GM21390 (cell line): ENCODE measurements around the gene TMEM72.
A peak's percentile ranks its signal among the peaks of the same experiment; 100 is the strongest.
"Not testable (repeated sequence)": the region's sequence is repeated elsewhere in the genome, so short reads cannot be mapped to it uniquely, and the experiment has no call there.

Experiments
- ATAC-seq: cut with Tn5 transposase; IDR thresholded peaks from one replicate; pipeline ENCODE4 v1.9.1; 2021; ENCODE audit not compliant: unreplicated experiment

Gene TMEM72

GRCh38 chr10:44911081-44911540 lies at the start of gene TMEM72:
Gene TMEM72 (plus strand): TSS chr10:44911337. CDS start chr10:44911513, 176 bp downstream.
- ATAC-seq = no peak

DNA sequence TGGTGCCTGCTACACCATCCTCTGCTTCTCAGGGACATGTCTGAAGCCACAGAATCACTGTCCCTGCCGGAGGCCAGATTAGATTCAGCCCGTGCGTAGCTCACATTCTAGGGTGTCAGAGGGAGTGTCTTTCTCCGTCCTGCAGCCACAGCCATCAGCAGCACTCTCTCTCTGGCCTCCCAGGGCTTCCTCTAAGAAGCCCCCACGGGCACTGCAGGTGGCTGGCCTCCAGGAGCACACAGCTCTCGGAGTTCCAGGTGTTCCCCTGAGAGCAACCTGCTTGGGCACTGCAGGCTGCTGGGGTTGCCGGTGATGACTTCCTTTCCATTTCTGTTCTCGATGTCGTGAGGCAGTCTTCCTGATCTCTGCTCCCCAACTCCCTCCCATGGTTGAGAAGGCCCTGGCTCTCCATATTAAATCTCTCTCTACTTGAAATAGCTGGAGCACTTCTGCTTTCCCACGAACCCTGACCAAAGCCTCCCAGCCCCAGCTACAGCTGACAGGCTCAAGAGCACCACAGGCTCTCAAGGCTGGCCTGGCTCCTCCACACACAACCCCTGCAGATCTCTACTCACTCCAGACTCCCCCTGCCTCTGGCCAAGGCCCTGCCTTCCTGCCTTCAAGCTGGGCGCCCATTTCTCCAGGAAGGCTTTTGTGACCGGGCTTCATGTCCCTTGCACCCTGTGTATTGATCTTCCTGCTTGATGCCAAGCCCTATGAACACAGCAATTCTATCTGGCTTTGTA lies 49.0 kb upstream of the TMEM72 start:
- ATAC-seq = no peak

DNA sequence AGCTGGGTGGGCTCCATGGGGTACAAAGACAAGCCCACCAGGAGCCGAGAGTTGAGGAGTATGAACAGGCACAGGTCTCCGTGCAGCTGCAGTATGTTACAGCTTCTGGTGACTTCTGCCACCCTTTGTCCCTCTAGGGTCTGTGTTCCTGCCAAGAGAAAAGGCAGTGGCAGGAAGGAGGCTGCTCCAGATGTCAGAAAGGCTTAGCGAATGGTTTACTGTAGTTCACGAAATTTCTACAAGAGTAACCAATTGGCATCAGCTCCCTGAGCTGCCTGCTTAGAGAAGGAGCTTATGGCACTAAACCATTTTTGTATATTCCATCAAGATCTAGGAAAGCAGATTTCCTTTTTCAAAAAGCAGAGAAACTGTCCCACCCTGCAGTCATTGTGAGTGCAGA lies 48.2 kb upstream of the TMEM72 start:
- ATAC-seq = no peak

- ATAC-seq = no peak
Observed at GRCh38 chr10:44863344-44864047, 47.6 kb upstream of the TMEM72 start.

- no peak for ATAC-seq
Observed at GRCh38 chr10:44864051-44864450, 47.1 kb upstream of the TMEM72 start.

GRCh38 chr10:44864637-44865288 lies 46.4 kb upstream of the TMEM72 start:
- peak; percentile 89 for ATAC-seq

GRCh38 chr10:44865289-44865671 lies 45.9 kb upstream of the TMEM72 start:
- ATAC-seq = no peak

- not testable (repeated sequence) for ATAC-seq
Observed at GRCh38 chr10:44866367-44866766, 44.8 kb upstream of the TMEM72 start.

- ATAC-seq = no peak
Observed at GRCh38 chr10:44870031-44870430, 41.1 kb upstream of the TMEM72 start.

DNA sequence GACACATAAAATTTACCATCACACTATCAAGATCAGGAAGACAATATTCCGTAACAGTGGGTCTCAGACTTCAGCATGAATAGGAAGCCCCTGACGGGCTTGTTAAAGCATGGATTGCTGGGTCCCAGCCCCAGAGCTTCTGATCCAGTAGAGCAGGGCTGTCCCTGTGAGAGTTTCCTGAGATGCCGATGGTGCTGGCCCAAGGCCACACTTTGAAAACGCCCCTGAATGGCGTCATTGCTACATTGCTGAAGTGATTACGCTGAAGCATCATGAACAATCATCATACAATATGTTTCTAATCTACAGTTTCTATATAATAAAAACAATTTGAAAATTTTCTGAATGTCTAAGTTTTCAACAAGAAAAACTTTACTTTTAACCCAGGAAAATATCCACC lies 38.0 kb upstream of the TMEM72 start:
- no peak for ATAC-seq

GRCh38 chr10:44874166-44874565 lies 37.0 kb upstream of the TMEM72 start:
- no peak for ATAC-seq

DNA sequence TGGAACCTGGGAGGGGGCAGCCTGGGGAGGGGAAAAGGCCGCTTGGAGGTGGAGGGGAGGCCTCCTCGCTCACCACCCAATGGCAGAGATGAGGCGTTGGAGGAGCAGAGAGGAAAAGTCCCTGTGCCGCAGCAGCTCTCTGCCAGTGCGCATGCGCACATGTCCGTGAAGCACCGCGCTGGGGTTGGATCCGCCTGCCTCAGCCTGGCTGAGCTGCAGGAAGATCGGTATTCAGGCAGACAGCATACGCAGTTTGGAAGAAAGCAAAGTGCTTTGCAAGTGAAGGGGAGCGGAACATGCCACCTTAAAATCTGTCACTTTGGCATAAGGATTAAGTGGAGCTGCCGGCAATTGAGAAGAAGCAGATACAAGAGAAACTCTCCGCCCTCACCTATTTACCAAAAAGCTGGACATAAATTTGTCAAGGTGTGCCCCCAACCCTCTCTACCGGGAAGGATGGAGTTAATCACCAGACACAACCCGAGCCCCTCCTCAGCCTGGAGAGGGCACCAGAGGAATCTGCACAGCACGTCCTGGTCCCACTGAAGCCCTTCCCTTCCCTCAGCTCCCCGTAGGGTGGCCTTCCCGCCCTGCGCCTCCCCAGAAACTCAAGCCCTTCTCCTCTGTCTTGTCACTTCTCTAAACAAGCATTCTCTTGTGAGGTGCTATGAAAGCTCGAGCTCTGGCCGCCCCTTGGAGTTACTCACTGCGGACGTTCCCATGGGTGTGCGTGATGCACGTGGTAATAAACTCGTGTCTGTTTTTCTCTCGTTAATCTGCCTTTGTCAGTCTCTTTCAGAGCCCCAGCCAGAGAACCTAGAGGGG lies 32.2 kb upstream of the TMEM72 start:
- ATAC-seq = peak; percentile 80

- no peak for ATAC-seq
Observed at GRCh38 chr10:44879531-44879899, 31.6 kb upstream of the TMEM72 start.

DNA sequence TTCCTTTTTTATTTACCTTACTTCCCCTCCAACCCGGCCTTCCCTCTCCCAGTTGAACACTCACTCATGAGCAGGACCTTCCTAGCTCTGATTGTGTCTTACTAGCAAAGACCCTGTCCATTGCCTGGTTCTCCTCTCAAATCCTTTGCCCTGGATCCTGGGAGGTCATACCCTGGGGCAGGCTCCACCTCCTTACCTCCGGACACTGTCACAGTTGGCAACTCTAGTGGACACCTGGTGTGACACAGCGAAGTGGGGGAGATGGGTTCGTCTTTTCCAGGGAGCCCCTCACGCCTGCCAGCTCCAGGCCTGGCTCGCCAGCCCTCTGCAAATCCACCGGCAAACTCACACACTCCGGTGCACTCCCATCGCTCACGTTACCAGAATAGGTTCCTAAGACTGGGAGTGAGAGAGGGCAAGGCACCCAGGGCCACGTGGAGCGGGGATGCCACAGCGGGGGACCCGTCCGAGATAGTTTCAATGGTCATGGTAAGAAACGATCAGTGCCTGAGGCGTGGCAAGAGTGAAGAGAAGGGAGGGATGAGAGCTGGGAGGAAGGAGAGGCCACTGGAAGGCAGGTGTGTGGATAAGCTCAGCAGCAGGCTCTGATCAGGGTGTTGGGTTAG lies 30.9 kb upstream of the TMEM72 start:
- ATAC-seq = no peak

GRCh38 chr10:44881649-44882048 lies 29.5 kb upstream of the TMEM72 start:
- ATAC-seq = no peak

GRCh38 chr10:44882166-44882720 lies 28.9 kb upstream of the TMEM72 start:
- no peak for ATAC-seq

- no peak for ATAC-seq
Observed at GRCh38 chr10:44883593-44884331, 27.4 kb upstream of the TMEM72 start.

- no peak for ATAC-seq
Observed at GRCh38 chr10:44885710-44886109, 25.4 kb upstream of the TMEM72 start.

- ATAC-seq = no peak
Observed at GRCh38 chr10:44886966-44887365, 24.2 kb upstream of the TMEM72 start.

- no peak for ATAC-seq
Observed at GRCh38 chr10:44888886-44889285, 22.3 kb upstream of the TMEM72 start.
